Pancreas (tissue), 10 donors: ENCODE data around the gene SP2. TPM values are rescaled to one million over a fixed set of nuclear protein-coding genes. Genes with fewer than 3 reads are reported as not detected.

Experiments
- ATAC-seq, 4 donors: fragments of 200-7000 bp; cut with Tn5 transposase; one replicate each; pipeline versions ENCODE4 v1.8.0 to v1.9.1; 2020; ENCODE audit warnings: mild to moderate bottlenecking in 4 of 4, moderate library complexity in 4 of 4
- DNase-seq, 6 donors: peaks; one replicate each; pipeline ENCODE4 v3.0.0-alpha.2; 2020
- FAIRE-seq: peaks from 2 replicates; lab custom pipeline; 2012; peaks lifted over from hg19 to GRCh38; lab: Jason Lieb, UNC
- H3K27ac ChIP-seq, 4 donors: fragments of 200-600 bp; sonication (generic); 1 replicate in 3 of 4; 2 replicates in 1 of 4; pipeline versions ENCODE4 v1.5.0 to v1.8.0; 2020
- H3K27me3 ChIP-seq, 4 donors: fragments of 200-600 bp; one replicate each; pipeline ENCODE4 v1.8.0; 2021
- H3K36me3 ChIP-seq, 3 donors: fragments of 200-600 bp; sonication (generic) in 1 of 3; one replicate each; pipeline versions ENCODE4 v1.5.0 to v1.8.0; 2020 to 2021
- H3K4me1 ChIP-seq, 3 donors: fragments of 200-600 bp; one replicate each; pipeline ENCODE4 v1.8.0; 2021
- H3K4me3 ChIP-seq, 4 donors: fragments of 200-600 bp; sonication (generic) in 2 of 4; one replicate each; pipeline versions ENCODE4 v1.5.0 to v1.8.0; 2020 to 2021
- H3K9me3 ChIP-seq, 4 donors: fragments of 200-600 bp; one replicate each; pipeline ENCODE4 v1.8.0; 2021
- WGBS, 2 donors: extraction: QIAGEN DNeasy Blood & Tissue Kit; methylation state at CpG; one replicate each; pipeline ENCODE4 v1.1.7; 2013; 5-methylcytosine and 5-hydroxymethylcytosine counted together
- intact Hi-C, 3 donors: fragments of 100-400 bp; cut with DNase I; formaldehyde crosslinking; loops; one replicate each; pipeline versions ENCODE4 v1.11.1 to v1.14.2; 2022
- polyA plus RNA-seq, 2 donors: library from polyadenylated mRNA; stranded (reverse); fragments of 200-250 nt; gene quantifications; one replicate each; pipeline ENCODE4 v1.2.3, GENCODE V29; 2013
- total RNA-seq, 6 donors: library from RNA; stranded (reverse); fragmentation: NEBNext Ultra II Directional in 4 of 6; extraction: Animal tissue kit (Norgen Biotek cat#: 25700) in 4 of 6; gene quantifications; one replicate each; pipeline versions ENCODE4 v1.2.1 to v1.2.4, GENCODE V29; 2021 to 2023
- TF ChIP-seq, protein P1 (sequence below), 4 donors: fragments of 200-600 bp; sonication (generic) in 3 of 4; IDR thresholded peaks; one replicate each; pipeline versions ENCODE4 v1.5.0 to v1.8.0; 2021; ENCODE audit warnings: antibody characterized with exemption in 4 of 4
- donor health status: healthy with polysubstance abuse.
- donor health status: DM: no; HTN: no; CAD: no; lungs with moderate emphysema.
- donor health status: DM: no; HTN: no; CAD: no.
- donor health status: control.
- donor health status: control.
- donor health status: Bipolar disorder and iron deficiency.
- donor health status: DM: yes; HTN: yes; CAD: no.
- donor health status: DM: no; HTN: no; CAD: no.
- donor health status: DM: no; HTN: no; CAD: no.
- donor health status: DM: yes; HTN: yes; CAD: no.

Gene SP2
- total and polyA plus RNA-seq, 8 donors: 5.2 to 8.8 (median 6.9) TPM

DNA sequence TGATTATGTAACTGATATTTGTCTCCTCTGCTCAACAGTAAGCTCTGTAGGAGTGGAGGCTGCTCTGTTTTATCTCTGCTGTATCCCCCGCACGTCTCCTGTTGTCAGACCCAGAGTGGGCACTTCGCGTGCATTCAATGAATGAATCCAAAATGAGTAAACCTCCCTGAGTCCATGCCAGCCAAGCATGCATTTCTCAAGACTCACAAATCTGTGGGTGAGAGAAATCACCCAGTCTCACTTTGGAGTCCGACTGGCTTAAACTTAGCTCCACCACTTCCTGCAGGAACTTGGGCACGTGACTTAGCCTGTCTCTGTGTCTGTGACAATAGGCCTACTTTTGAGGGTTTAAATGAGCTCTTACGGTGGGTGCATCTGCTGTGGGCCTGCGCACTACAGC, 49.0 kb downstream of the SP2 start:
- no peak for FAIRE-seq
- Histone ChIP-seq H3K27ac (peak overlapping the region in 3 of 4 donors; percentile 47 to 97 (median 95)), H3K4me1 (peaks cover 42 to 67% (median 49%) of the 10 kb centered on the region in 3 donors), H3K4me3 (no peak overlapping the region), H3K9me3 (no peaks in the 10 kb centered on the region), H3K36me3 (no peaks in the 10 kb centered on the region), H3K27me3 (no peaks in the 10 kb centered on the region)
- TF ChIP-seq, protein P1, sequence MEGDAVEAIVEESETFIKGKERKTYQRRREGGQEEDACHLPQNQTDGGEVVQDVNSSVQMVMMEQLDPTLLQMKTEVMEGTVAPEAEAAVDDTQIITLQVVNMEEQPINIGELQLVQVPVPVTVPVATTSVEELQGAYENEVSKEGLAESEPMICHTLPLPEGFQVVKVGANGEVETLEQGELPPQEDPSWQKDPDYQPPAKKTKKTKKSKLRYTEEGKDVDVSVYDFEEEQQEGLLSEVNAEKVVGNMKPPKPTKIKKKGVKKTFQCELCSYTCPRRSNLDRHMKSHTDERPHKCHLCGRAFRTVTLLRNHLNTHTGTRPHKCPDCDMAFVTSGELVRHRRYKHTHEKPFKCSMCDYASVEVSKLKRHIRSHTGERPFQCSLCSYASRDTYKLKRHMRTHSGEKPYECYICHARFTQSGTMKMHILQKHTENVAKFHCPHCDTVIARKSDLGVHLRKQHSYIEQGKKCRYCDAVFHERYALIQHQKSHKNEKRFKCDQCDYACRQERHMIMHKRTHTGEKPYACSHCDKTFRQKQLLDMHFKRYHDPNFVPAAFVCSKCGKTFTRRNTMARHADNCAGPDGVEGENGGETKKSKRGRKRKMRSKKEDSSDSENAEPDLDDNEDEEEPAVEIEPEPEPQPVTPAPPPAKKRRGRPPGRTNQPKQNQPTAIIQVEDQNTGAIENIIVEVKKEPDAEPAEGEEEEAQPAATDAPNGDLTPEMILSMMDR (IDR thresholded peaks at IDR 0.05): no peak
- intact Hi-C loops: no loop called here
- DNase-seq: no peak
- 70 to 72% methylated on average over 8 of the region's 8 CpGs for WGBS, 2 donors
- no peak for ATAC-seq

DNA sequence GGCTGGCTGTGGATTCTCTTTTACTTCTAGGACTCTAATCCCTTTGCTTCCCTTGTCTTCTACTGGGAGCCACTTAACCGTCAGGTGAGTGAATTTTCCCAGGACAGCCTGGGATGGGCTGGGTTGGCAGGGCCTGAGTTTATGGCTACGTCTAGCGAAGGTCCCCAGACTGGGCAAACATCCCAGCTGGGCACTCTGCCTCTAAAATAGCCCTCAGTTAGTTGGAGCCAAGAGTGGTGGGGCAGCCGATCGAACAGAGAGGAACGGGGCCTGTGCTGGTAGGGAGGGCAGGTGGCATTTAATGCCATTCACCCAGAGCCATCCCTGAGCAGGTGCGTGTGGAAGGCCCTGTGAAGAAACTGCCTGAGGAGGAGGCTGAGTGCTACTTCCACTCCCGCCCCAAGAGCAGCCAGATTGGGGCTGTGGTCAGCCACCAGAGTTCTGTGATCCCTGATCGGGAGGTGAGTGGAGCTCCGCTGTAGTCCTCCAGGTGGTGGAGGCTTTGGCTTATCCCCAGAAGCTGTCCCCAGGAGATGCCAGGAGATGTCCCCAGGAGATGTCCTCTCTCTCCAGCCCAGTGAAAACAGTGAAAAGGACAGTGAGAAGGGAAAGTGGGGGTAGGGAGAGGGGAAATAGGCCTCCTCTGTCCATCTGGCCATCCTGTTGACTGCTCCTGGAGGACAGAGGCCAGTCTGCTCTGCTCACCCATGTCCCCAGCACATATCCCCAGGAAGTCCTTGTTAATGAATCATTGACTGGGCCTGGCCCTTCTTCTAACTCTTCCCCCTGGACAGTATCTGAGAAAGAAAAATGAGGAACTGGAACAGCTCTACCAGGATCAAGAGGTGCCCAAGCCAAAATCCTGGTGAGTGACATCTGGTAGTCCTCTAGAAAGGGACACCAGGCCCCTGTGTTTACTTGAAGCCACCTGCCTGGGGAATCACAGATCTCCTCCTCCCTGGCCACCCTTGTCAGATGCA, 49.8 kb downstream of the SP2 start:
- Histone ChIP-seq H3K4me1 (peaks cover 50 to 72% (median 54%) of the 10 kb centered on the region in 3 donors), H3K27me3 (no peaks in the 10 kb centered on the region), H3K36me3 (no peaks in the 10 kb centered on the region), H3K9me3 (no peaks in the 10 kb centered on the region), H3K4me3 (no peak overlapping the region), H3K27ac (peak overlapping the region; percentile 42 to 97 (median 71))
- TF ChIP-seq, protein P1 (IDR thresholded peaks at IDR 0.05): no peak
- DNase-seq: peak in 5 of 6 donors; percentile 67 to 81 (median 73)
- intact Hi-C loops: no loop called here
- ATAC-seq: peak in 1 of 4 donors; percentile 1
- FAIRE-seq: no peak
- WGBS, 2 donors: 29 to 39% methylated on average over 10 of the region's 10 CpGs

DNA sequence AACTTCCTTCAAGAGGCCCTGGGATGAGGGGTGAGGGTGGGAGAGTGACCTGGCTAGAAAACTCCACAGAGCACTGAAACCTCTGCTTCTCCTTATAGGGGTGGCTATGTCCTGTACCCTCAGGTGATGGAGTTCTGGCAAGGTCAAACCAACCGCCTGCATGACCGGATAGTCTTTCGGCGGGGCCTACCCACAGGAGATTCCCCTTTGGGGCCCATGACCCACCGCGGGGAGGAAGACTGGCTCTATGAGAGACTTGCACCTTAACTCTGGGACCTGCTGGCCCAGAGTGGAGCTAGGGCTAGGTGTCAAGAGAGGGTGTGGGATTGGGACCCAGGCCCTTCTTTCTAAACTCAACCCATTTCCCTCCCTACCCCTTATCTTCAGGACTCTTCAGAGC, 50.5 kb downstream of the SP2 start:
- FAIRE-seq (no peak), ATAC-seq (no peak), DNase-seq (peak in 2 of 6 donors; percentile 58 to 60)
- no peak overlapping the region for H3K4me3 ChIP-seq
- no peaks in the 10 kb centered on the region for H3K36me3 ChIP-seq
- intact Hi-C loops: no loop called here
- H3K9me3 ChIP-seq: no peaks in the 10 kb centered on the region
- H3K27ac ChIP-seq: peak overlapping the region; percentile 42 to 97 (median 71)
- TF ChIP-seq, protein P1 (IDR thresholded peaks at IDR 0.05): no peak
- WGBS, 2 donors: 85 to 87% methylated on average over 6 of the region's 6 CpGs
- no peaks in the 10 kb centered on the region for H3K27me3 ChIP-seq
- peaks cover 57 to 78% (median 61%) of the 10 kb centered on the region in 3 donors for H3K4me1 ChIP-seq

DNA sequence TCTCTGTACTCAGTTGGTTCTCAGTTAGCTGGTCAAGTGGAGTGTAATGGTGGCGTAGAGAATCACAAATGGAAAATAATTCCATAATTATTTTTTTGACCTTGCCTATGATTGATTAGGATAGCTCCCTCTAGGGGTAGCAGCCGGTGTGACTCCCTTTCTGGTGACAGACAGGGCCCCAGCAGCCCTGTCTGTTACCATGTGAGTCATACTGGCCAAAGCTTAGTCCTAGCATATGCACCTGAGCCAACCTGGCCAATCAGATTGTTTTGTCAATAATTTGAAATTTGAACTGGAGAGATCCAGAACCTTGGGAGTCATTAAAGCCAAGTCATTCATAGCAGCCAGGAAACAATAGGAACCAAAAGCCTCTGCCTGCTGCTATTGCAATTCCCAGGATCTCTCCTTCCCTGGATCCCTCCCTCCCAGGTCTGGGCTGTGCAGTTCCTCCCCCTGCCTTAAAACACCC, 50.9 kb downstream of the SP2 start:
- Histone ChIP-seq H3K27me3 (no peaks in the 10 kb centered on the region), H3K4me3 (no peak overlapping the region), H3K9me3 (no peaks in the 10 kb centered on the region), H3K27ac (peak overlapping the region; percentile 42 to 97 (median 71)), H3K4me1 (peaks cover 61 to 82% (median 65%) of the 10 kb centered on the region in 3 donors), H3K36me3 (peaks cover 0 to 2% (median 2%) of the 10 kb centered on the region in 3 donors)
- FAIRE-seq (peak; percentile 34), ATAC-seq (peak; percentile 59 to 70 (median 67)), DNase-seq (peak; percentile 87 to 93 (median 92))
- intact Hi-C loops: no loop called here
- 4 to 7% methylated on average over 2 of the region's 2 CpGs for WGBS, 2 donors
- TF ChIP-seq, protein P1 (IDR thresholded peaks at IDR 0.05): peak; percentile 87 to 95 (median 90)
